Hematopoietic multipotent progenitor cell treated with erythropoietin and hydrocortisone succinate and interleukin-3 and kit ligand, for 15 days (in vitro differentiated cells): ENCODE measurements around the gene NFATC1.
"Not testable (repeated sequence)": the region's sequence is repeated elsewhere in the genome, so short reads cannot be mapped to it uniquely, and the experiment has no call there.

Experiments
- DNase-seq: peaks from one replicate; pipeline ENCODE4 v3.0.0-alpha.2; 2015; ENCODE audit warnings: low spot score

NFATC1 gene

DNA sequence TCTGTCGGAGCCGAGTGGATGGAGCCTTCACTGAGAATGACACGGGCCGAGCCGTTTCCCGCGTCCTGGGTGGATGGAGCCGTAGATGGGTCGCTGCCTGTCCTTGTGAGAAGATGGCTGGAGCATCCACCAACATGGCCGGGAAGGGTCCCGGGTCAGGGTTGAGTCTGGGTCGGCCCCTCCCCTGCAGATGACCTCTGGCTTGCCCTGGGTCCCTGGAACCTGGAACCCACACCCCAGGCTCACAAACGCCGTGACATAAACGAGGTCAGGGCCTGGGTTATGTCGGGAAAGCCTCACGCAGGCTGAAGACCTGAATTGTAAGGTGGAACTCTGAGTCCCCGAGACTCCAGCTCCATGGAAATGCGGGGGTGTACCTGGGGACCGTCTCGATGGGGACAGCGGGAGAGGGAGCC is 94.9 kb downstream of the NFATC1 start:
- no peak for DNase-seq

DNA sequence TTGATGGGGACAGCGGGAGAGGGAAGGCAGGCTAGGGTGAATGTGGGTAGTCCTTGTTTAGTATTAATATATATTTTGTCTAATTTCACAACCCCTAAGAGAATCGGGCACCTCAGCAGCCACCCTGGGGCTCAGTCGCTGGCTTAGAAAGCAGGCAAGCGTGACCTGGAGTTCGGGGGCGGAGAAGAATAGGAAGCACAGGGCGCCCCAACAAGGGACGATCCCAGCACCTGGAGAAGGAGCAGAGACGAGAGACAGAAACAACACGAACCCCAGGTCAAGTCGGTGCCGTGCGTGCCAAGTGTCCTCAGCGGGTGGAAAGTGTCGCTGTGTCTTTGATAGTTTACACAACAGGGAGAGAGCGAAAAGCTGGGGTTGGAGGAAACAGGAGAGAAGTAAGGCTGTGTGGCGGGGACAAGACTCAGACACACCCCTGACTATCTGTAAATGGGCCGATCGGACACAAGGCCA is 95.4 kb downstream of the NFATC1 start:
- no peak for DNase-seq

DNA sequence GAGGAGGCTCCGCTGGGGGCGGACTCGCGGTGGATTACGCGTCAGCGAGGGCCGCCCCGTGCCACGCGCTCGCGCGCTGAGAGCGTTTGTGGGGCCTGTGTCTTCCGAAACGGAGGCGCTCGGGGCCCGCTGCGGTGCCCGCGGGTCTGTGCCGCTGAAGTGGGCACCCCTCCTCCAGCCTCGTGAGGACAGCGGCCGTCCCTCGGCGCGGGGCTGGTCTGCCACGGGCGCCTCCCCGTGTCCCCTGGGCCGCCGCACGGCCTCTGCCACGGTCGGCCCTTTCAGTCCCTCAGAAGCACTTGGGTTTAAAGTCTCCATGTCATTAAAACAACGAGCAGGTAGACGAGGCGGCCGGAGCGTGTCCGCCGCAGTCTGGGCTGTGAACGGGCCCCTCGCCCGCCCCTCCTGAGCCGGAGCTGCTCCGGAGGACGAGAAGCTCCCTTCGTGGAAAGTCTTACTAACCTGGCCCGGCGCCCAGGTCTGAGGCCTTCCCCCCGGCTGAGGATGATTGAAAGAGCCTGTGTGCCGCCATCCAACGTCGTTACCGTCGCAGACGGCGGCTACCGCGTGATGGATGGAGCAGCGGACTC is 97.6 kb downstream of the NFATC1 start:
- no peak for DNase-seq

DNA sequence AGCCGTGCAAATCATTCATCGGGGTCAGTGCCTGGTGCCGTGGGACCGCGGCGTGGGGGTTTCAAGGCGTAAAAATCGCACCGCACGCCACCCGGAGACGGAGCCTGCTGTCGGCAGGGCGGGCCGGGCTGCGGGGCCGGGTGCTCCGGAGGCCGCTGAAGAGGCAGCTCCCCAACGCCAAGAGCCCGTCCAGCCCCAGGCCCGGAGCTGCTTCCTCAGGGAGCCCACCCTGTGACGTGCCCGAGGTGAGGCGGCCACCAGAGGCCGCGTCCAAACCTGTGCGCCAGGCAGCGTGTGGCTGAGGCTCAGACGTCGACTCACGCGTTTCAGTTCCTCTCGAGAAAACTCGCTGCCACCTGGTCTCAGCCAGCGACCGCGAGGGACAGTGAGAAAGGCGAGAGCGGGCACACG is 98.1 kb downstream of the NFATC1 start:
- no peak for DNase-seq

DNA sequence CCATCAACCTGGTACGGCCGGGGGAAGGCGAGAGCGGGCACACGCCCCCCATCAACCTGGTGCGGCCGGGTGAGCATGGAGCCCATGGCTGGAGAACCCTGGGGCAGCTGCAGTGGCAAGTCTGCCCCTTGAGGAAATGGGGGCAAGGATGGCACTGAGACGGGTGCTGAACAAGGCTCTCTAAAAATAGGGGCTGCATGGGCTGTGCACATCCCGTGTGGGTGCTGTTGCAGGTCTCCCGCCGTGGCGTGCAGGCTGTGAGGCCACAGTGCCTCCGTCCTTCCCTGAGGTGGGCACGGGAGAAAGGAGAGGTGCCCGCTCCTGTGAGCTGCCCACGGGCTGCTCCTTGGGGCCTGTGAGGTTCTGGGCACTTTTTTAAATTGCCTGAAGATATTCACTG is 99.2 kb downstream of the NFATC1 start:
- DNase-seq: no peak

DNA sequence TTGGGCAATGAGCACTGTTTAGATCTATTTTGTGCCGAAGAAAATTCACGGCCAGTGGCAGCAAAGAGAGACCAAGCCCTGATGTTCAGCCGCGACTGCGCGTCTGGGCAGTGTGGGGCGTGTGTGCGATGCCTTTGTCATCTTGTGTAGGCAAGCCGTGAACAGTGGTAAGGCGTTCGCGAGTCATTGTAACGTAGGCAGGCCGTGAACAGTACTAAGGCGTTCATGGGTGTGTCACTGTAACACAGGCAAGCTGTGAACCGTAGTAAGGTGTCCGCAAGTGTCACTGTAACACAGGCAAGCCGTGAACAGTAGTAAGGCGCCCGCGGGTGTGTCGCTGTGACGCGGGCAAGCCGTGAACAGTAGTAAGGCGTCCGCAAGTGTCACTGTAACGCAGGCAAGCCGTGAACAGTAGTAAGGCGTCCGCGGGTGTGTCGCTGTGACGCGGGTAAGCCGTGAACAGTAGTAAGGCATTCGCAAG is 99.9 kb downstream of the NFATC1 start:
- DNase-seq: no peak

DNA sequence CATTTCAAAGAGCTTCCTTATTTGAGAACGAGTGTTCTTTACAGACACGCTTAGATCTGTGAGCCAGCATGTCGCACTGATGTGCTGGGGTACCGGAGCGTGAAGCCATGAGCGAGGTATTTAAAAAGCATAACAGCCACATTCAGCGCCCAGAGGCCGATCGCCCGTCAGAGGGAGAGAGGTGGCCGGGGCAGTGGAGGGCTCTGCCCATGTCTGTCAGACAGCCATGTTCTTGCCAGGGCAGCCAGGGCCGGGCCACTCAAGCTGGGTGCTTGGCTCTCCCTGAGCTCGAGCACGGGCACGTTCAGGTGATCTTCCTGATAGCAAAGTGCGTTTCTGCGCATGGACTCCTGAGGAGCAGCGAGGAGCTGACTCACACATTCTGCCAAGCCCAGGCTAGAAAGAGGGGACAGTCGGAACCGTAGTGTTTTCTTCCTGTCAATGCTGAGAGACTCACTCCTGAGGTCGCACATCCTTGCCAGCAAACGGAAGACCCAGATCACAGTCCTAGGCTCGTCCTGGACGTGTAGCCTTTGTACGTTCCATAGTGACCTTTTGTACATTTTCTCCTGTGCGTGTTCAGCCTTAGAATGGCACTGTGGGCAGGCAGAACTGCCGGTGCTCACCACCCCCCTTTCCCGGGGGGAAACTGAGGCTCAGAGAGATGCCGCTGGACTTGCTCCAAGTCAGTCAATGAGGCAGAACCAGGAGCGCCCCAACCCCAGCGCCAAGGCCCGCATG is 100.7 kb downstream of the NFATC1 start:
- no peak for DNase-seq

DNA sequence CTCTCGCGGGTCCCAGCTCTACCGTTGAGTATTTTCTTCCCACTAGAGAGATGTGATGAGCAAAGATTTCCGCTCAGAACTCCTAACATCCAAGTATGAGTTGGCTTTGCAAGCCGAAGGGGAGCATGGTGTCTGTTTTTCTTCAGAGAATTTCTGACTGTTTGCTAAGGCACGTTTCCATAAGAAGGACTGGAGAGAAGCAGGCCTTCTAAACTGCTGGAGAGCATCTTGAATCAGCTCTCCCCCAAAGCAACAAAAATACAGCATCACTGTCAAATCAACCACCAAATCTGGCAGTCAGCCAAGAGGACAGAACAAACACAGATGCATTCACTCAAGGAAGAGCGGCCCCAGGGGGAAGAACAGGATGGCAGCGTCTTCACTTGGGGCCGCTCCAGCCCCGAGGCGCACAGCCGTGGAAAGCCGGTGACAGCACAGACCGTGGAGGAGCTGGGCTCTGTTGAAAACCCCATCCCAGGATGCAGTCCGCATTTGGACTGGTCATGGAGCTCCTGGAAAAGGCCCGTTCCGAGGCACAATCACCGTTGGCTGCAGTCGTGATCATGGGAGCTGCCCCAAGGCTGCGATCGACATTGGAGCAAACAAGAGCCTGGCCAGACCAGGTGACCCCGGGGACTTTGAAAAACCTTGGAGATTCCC is 101.4 kb downstream of the NFATC1 start:
- DNase-seq: no peak

DNA sequence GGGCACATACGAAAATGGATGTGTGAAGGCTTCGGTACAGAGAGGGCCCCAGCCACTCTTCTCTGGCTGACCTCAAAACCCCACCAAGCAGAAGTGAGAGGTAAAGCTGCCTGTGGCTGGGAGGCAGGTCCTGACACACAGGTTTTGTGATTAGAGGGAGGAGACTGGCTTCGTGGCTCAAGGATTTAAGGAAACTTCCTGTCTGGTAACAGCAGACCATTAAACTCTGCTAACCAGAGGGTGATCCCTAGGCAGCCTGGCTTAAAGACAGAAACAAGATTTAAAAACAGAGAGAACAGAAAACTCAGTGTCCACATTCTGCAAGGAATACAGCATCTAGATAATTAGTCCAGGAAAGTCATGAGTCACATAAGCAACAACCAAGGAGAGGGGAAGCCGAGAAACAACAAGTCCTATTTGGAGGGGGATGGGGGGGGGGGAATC is 101.9 kb downstream of the NFATC1 start:
- no peak for DNase-seq

DNA sequence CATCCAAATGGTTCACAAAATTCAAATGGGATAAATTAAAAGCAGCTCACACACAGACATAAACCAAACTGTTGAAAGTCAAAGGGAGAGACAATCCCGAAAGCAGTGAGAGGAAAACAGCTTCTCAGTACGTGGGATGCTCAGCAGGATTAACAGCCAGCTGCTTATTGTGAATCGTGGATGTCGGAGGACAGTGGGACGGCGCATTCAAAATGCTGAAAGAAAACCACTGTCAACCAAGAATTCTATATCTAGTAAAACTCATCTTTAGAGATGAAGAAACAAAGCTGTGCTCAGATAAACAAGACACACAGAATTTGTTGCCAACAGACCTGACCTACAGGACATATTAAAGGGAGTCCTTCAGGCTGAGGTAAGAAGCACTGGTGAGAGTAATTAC is 102.9 kb downstream of the NFATC1 start:
- DNase-seq: no peak

DNA sequence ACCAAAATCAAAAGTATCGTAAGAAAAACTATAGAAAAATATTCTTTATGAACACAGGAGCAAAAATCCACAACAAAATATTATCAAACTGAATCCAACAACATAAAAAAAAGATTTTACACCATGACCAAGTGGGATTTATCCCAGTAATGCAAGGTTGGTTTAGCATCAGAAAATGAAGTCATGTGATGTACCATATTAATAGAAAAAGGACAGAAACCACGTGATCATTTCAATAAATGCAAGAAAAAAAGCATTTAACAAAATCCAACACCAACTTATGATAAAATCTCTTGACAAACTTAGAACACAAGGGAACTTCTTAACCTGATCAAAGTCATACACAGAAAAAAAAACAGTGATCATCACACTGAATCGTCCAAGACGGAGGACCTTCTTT is 105.3 kb downstream of the NFATC1 start:
- DNase-seq: no peak

DNA sequence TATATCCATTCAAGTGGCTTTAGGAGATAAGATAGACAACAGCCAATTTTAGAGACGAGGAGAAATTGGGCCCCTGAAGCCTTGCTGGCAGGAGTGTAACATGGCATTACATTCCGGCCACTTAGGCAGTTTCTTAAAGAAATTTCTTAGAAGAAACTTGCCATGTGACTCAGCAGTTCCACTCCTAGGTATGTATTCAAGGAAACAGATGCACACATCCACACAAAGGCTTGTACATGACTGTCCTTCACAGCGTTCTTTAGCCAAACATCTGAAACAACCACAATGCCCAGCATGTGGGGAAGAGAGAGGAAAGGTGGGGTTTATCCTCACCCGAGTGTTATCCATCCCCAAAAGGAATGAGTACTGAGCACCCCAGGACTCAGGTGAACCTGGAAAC is 107.1 kb downstream of the NFATC1 start:
- DNase-seq: peak; percentile 63

DNA sequence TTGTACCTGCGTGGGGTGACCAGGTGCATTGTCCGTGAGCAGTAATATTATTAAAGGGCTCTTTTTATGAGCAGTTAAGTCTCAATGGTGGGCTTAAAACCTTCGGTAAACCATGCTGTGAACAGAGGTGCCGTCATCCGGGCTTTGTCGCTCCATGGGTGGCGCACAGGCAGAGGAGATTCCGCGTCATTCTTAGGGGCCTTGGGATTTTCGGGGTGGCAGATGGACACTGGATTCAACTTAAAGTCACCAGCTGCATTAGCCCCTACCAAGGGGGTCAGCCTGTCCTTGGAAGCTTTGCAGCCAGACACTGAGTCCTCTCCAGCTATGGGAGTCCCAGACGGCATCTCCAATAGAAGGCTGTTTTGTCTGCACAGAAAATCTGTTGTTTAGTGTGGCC is 107.7 kb downstream of the NFATC1 start:
- DNase-seq: no peak

DNA sequence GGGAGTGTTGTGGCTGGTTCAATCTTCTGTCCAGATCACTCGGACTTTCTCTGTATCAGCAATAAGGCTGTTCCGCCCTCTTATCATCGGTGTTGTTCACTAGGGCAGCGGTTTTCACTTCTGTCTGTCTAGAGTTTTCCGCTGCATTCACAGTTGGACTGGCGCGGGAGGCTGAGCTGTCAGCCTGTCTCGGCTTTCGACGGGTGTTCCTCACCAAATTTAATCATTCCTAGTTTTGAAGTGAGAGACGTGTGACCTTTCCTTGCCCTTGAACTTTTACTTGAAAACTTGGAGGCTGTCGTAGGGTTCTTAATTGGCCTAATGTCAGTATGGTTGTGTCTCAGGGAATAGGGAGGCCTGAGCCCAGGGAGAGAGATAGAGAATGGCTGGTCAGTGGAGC is 108.3 kb downstream of the NFATC1 start:
- no peak for DNase-seq

DNA sequence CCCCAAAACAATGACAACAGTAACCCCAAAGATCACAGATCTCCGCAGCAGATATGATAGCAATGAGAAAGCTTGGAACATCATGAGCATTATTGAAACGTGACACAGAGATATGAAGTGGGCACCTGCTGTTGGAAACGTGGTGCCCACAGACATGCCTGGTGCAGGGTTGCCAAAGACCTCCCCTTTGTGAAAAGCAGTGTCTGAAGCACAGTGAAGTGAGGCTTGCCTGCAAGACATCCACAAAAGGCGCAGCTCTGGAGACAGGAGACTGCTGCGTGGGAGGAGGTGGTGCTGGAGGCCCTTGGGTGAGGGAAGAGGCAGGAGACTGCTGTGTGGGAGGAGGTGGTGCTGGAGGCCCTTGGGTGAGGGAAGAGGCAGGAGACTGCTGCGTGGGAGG is 108.8 kb downstream of the NFATC1 start:
- not testable (repeated sequence) for DNase-seq

DNA sequence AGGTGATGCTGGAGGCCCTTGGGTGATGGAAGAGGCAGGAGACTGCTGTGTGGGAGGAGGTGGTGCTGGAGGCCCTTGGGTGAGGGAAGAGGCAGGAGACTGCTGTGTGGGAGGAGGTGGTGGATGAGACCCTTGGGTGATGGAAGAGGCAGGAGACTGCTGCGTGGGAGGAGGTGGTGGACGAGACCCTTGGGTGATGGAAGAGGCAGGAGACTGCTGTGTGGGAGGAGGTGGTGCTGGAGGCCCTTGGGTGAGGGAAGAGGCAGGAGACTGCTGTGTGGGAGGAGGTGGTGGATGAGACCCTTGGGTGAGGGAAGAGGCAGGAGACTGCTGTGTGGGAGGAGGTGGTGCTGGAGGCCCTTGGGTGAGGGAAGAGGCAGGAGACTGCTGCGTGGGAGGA is 109.7 kb downstream of the NFATC1 start:
- DNase-seq: not testable (repeated sequence)

DNA sequence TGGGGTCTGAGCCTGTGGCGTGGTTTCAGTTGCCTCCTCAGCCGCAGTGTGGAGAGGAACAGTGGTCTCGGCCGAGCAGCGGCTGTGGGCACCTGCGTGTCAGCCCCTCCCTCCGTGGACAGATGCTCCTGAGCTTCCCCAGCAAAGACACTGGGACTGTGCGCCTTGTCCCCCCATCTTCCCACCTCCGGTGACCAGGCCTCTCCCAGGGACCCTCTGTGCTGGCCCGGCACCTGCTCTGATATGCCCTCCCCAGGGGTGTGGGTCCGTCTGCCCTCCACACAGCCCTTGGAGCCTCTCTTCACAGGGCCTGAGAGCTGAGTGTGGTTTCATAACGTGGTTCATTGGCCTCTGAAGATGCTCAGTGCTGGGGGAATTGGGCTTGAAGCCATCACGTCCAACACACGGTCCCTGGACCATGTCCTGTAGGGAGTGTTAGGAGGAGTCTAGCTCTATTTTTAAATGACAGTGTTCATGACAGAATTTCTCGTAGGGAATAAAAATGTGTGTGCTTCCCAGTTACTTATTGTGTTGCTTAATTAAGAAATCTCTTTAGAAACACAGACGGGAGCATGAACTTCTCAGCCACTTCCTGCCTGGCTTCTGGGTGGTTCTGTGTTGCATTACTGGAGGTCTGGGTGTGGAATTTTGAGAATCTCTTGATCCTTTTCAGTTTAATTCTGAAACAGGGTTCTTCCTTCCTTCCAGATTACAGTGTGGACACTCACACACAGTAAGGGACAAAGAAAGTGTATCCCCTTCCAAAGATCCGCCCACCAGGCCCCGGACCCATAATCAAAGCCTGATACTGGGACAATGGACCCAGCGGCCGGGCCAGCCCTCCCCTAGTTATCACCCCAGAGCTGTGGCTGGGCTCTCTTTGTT is 110.7 kb downstream of the NFATC1 start:
- peak; percentile 39 for DNase-seq

DNA sequence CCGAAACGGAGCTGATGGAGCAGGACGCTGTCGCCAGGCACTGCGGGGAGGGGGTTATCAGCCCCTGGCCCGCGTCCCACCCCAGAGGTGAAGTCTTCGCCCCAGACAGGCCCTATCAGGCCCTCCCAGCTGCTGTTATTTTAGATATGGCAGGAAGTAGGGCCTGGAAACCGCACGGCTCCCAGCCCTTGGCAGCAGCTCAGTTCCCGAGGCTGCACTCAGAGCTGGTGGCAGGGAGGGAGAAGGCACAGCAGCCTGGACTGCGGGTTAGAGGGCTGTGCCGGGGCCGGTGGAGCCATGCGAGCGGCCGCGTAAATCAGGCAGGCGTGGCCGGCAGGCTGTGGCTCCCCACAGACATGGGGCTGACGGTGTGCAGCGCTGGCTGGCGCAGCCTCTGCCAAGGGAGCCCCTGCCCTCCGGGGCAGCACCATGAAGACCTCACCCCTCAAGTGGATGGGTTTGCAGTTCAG is 111.4 kb downstream of the NFATC1 start:
- peak; percentile 87 for DNase-seq

DNA sequence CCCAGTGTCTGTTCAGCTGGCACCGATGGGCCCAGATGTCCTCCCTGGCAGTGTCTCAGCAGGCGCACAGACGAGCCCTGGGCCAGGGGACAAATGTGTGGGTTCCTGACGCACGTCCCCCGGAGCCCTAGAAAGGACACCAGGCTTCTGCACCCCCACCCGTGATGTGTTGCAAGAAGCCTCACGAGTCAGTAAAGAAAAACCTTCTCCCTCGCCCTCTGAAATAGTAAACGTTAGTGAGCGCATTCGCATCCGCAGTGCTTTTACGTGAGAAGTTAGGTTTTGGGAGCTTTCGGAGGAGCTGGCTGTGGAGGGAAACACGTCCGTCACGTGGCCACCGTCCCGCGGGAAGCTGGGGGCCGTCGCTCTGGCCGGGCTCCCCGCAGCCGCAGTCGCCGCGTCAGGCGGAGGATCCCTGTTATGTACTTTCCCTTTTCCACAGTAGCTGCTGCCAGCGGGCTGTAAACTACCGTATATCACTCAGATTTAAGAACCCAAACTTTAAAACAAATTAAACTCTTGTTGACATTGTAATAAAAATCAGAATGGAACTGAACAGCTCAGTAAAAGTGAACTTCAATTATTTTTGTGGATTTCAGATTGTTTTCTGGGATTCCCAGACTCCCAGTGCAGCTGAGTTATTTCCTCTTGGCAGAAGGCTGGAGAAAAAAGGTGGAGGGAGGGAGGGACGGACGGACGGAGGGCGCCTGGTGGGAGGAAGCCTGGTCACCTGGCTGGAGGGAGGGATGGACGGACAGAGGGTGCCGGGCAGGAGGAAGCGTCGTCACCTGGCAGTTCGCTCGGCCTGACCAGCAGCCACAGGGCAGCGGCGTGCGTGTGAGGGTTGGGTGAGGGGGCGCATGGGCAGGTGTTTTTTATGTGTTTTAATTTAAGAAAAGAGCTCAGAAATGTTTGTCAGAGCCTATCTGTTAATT is 112.1 kb downstream of the NFATC1 start:
- peak; percentile 34 for DNase-seq

DNA sequence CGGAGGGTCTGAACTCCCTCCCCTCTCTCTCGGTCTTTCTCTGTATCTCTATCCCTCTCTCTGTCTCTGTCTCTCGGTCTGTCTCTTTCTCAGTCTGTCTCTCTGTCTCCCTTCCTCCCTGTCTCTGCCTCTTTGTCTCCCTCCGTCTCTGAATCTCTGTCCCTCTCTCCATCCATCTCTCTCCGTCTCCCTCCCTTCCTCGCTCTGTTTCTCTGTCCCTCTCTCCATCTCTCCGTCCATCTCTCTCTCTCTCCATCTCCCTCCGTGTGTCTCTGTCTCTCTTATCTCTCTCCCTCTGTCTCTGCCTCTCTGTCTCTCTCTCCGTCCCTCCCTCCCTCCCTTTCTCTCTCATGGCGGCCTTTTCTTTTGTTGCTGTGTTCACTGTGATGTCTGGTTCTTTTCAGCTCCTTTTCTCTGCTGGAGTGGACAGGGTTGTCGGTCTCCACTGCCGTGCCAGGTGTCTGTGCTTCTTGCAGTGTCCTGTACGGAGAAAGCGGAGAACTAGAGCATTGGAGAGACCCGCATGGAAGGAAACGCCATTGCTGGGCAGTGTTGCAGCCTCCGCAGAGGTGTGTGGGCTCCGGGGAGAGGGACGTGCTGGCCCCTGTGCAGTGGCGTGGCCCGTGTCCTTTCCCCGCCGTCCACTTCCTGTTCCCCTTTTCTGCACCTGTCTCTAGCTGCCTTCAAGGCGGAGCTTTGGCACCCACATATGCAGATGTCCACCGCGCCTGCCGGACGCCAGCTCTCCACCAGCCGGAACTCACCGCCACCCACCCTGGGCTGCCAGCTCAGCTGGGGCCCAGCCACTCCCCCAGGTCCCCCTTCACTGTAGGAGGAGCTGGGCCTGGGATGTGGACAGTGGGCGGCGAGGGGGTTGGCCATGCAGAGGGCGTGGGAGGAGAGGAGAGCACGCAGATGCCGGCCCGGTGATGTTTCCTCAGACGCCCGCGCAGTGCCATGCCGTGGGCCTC is 113.1 kb downstream of the NFATC1 start:
- DNase-seq: no peak
